Activated T-cell treated with anti-CD3 and anti-CD28 coated beads, Interleukin-2, amount 50 U/mL, for 1 hour (primary cell): ENCODE data around the gene CFAP92.
A peak's percentile ranks its signal among the peaks of the same experiment; 100 is the strongest.

Experiments
- DNase-seq: peaks from one replicate; pipeline ENCODE4 v3.0.0-alpha.2; 2020

CFAP92 gene

GRCh38 chr3:128987302-128988100, 6.4 kb downstream of the CFAP92 start:
- DNase-seq, result no peak

DNA sequence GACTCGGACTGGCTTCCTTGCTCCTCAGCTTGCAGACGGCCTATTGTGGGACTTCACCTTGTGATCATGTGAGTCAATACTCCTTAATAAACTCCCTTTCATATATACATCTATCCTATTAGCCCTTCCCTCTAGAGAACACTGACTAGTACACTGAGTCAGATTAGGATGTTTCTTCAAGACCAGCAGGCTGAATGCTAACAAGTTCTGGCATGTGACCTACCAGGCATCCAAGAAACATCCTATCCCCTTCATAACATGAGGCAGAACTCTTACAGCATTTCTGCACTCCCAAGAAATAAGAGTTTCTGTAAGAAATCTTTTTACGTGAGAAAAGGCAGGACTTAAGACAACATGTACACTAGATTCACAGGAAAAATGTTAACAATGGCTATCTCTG, 9.3 kb downstream of the CFAP92 start:
- DNase-seq, result no peak

GRCh38 chr3:128983293-128984069, 10.4 kb downstream of the CFAP92 start:
- DNase-seq, result no peak

- DNase-seq, result no peak
Measured at GRCh38 chr3:128975276-128975675, 18.6 kb downstream of the CFAP92 start.

GRCh38 chr3:128973988-128974564, 19.8 kb downstream of the CFAP92 start:
- no peak for DNase-seq

DNA sequence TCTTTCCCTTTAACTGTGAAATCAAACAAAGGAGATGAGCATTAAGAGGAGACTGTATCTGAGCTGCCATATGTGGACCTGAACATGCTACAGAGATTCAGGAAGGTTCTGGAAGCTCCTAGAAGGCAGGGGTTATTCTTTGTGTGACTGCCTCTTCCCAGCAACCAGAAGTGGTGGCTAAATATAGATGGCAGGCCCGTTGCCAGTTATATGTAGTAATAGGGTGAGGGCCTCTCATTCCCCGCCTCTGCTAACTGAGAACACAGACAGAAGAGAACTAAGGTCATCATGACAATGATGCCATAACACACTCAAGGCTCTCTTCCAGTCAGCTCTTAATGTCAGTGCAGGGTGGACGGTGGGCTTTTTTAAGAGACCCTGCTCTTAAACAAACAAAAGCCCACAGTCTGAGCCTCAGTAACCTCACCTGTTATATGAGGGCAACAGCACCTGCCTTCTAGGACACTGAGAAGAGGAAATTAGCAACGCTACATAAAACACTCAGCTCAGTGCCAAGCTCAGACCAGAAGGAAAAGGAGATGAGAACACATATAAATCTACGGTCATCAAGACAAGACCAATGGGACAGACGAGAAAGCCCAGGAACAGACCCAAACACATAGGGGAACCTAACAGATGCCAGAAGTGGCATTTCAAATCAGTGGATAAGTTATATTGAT, 22.3 kb downstream of the CFAP92 start:
- DNase-seq, result no peak

- no peak for DNase-seq
Measured at GRCh38 chr3:128970740-128971047, 23.2 kb downstream of the CFAP92 start.

- DNase-seq, result peak; percentile 67
Measured at GRCh38 chr3:128969993-128970739, 23.7 kb downstream of the CFAP92 start.

- no peak for DNase-seq
Measured at GRCh38 chr3:128967748-128968355, 26.0 kb downstream of the CFAP92 start.

- no peak for DNase-seq
Measured at GRCh38 chr3:128965818-128966217, 28.1 kb downstream of the CFAP92 start.

DNA sequence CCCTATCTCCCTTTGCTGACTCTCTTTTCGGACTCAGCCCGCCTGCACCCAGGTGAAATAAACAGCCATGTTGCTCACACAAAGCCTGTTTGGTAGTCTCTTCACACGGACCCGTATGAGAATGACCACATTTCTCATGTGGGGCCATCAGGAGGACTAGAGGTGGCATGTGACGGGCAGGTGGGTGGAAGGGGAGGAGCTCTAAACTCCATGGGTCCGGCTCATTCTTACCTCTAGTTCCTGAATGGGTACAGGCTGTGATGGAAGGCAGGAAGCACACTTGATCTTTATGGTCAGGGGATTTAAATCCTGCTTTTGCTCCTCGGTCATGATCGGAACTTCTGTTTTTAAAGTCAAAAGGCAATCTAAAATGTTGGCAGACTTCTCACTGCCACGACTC, 28.6 kb downstream of the CFAP92 start:
- no peak for DNase-seq

- DNase-seq, result no peak
Measured at GRCh38 chr3:128956440-128956839, 37.4 kb downstream of the CFAP92 start.

DNA sequence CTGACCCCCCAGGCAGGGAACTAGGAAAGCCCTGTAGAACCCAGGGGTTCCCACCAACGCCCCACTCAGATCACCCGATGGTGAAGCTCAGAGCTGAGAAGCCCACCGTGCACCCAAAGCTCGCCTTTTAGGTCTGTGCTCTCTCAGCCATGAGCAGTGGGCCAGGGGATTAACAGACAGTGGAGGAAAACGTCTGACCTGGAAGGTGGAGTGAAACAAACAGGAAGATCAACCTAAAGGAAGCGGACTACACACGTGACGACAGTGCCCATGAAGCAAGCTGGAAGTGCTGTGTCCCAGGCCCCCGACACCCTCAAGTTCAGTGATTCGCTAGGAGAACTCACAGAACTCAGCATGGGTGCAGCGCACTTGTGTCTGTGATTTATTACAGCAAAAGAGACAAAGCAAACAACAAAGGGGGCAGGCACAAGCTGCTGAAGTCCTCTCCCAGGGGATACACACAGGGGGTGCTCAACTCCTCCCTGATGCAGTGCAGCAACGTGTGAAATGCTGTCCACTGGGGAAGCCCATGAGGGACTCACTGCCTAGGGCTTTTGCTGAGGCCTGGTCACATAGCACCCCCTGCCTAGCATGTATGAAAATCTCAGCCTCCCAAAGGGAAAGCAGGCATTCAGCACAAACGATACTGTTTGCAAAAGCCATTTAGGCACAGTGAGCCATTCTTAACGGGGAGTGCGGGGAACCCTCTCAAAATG, 43.5 kb downstream of the CFAP92 start:
- no peak for DNase-seq

GRCh38 chr3:128949158-128949557, 44.7 kb downstream of the CFAP92 start:
- no peak for DNase-seq

DNA sequence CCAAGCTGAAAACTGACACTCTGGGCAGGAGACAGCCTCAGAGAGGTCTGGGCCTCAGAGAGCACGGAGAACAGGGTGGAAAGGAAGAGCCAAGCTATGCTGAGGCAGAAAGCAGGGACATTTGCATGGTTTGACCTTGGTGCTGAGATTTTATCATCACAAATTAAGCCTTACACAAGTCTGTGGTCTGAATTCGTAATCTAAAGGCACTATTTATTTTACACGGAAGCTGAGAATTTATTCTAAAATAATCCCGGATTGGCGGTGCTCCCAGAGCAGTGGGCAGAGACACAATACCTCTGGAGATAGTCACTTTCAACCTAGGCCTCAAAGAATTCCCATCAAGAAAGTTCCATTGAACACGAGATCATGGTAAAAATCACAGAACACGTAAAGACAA, 47.5 kb downstream of the CFAP92 start:
- DNase-seq, result no peak

GRCh38 chr3:128945878-128946175, 48.0 kb downstream of the CFAP92 start:
- no peak for DNase-seq

DNA sequence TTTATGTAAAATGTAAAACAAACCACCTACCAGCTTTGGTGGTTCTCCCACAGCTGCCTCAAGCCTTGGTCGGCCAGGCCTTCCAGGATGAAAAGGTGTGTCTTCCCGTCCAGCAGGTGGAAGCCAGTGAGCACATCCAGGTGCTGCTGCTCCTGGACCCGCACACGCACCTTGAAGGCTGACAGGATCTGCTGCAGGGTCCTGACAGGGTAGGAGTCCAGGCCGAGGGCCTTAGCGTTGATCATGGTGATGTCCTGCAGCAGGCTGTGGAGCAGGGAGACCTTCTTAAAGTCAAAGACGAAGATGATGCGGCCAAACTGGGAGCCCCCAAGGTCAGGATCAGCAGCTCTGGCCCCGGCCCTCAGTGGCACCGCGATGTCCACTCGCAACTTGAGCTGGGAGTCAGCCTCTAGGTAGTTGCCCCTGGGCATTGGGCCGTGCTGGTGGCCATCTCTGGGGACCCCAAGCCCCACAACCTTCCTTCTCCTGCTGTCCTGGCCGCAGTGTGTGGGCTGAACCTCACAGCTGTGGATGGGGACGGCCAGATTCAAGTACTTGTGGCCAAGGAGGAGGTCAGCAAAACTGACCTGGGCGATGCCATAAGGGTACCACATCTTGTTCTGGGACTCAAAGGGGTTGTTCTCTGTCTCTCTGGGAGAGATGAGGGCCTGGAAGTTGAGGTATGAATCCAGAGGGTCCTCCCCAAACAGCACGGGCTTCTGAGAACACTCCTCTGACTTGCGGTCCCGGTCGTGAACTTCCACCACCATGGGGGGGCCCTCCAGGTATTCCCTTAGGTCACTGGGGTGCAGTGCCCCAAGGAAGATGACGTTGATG, 48.6 kb downstream of the CFAP92 start:
- DNase-seq, result no peak

- DNase-seq, result no peak
Measured at GRCh38 chr3:128942161-128942952, 51.5 kb downstream of the CFAP92 start.

GRCh38 chr3:128940252-128940651, 53.6 kb downstream of the CFAP92 start:
- no peak for DNase-seq

- no peak for DNase-seq
Measured at GRCh38 chr3:128936341-128936740, 57.5 kb downstream of the CFAP92 start.
